ENCODE results near the gene BRSK1.

Gene BRSK1

DNA sequence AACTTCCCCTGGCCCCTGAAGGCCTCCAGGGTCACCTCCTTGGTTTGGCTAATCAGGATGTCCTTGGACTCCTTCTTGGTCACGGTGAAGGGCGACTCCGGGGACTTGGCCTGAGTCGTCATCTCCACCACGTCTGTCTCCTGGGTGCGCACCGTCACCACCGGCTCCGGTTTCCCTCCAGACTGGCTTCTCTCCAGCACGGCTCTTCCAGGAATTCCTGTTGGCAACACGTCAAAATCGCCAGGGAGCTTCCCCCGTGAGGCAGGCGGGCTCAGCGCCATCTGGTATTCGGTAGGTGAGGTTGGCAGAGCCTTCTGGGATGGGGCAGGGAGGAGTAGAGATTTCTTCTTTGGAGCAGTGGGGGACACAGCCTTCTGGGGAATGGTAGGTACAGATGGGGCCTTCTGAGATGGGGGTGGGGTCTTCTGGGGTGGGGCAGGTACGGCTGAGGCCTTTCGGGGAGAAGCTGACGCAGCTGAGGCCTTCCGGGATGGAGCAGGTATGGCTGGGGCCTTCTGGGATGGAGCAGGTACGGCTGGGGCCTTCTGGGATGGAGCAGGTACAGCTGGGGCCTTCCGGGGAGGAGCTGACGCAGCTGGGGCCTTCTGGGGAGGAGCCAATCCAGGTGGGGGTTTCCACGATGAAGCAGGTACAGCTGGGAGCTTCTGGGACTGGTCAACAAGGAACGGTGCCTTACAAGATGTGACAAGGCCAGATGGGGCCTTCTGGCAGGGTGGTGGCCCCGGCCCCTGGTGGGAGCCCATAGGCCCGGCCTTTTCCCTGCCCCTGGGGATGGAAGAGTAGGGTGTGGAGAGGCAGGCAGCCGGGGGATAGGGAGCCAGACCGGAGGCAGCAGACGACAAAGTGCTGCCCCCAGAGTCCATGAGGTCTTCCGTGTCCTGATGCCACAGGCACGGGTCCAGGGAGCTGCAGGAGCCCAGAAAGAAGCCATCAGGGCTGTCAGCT, 75.4 kb downstream of the BRSK1 start:
- peaks cover 0 to 29% (median 8%) of the 10 kb centered on the region in 5 experiments for H3K27me3 ChIP-seq (replicated peaks in 2 of 5; ENCODE audit: control insufficient read depth in 4 of 5, insufficient read depth in 5 of 5, low read length in 4 of 5)
- DNase-seq: no peak
- ChIA-PET POLR2A (no interaction called here), CTCF (interaction anchor here (0.6 to 1.4 kb wide), 3 partner anchors 12 to 19 kb away, joined by 3 read pairs; no protein-coding TSS in a partner anchor)
- H3K9me3 ChIP-seq (ENCODE audit: control extremely low read depth in 1 of 5, control insufficient read depth in 4 of 5, insufficient read depth in 2 of 5, low read depth in 1 of 5, low read length in 4 of 5): no peaks in the 10 kb centered on the region
- 89% methylated on average over 28 of the region's 32 CpGs for WGBS (ENCODE audit: insufficient coverage)
- H3K4me3 ChIP-seq (ENCODE audit: control insufficient read depth in 1 of 7, extremely low read depth in 1 of 7, insufficient read depth in 4 of 7, low read depth in 2 of 7, low read length in 6 of 7): no peak overlapping the region
- no peak overlapping the region for H3K27ac ChIP-seq (ENCODE audit: insufficient read depth in 1 of 2, low read depth in 1 of 2, low read length in 2 of 2, poor library complexity in 1 of 2, severe bottlenecking in 2 of 2)
- H3K4me1 ChIP-seq (ENCODE audit: control extremely low read depth in 1 of 4, control insufficient read depth in 4 of 4, insufficient read depth in 4 of 4, low read length in 3 of 4): peaks cover 0 to 8% (median 4%) of the 10 kb centered on the region in 4 experiments
- no peaks in the 10 kb centered on the region for H3K36me3 ChIP-seq (ENCODE audit: control insufficient read depth in 4 of 4, insufficient read depth in 4 of 4, low read length in 3 of 4)

DNA sequence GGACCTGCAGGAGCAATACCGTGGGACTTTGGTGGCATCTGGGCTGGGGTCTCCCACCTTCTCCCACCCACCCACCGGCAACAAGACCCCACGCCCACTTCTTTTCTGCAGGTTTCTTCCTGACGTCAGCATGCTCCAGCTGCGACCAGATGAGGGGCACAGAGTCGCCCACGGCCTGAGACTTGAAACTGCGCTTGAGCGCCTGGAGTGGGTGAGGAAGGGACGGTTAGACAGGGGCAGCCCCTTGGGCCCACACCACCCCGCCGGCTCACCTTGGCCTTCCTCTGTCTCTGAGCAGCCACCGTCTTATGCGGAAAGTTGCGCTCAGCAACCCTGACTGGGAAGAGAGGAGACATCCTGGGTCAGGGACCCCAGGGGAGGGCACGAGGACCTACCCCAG, 77.1 kb downstream of the BRSK1 start:
- CTCF ChIA-PET: no interaction called here
- H3K27ac ChIP-seq (ENCODE audit: insufficient read depth in 1 of 2, low read depth in 1 of 2, low read length in 2 of 2, poor library complexity in 1 of 2, severe bottlenecking in 2 of 2): no peak overlapping the region
- no peak overlapping the region for H3K4me3 ChIP-seq (ENCODE audit: control insufficient read depth in 1 of 7, extremely low read depth in 1 of 7, insufficient read depth in 4 of 7, low read depth in 2 of 7, low read length in 6 of 7)
- H3K36me3 ChIP-seq (ENCODE audit: control insufficient read depth in 4 of 4, insufficient read depth in 4 of 4, low read length in 3 of 4): no peaks in the 10 kb centered on the region
- DNase-seq: no peak
- no peaks in the 10 kb centered on the region for H3K9me3 ChIP-seq (ENCODE audit: control extremely low read depth in 1 of 5, control insufficient read depth in 4 of 5, insufficient read depth in 2 of 5, low read depth in 1 of 5, low read length in 4 of 5)
- peaks cover 0 to 15% (median under 1%) of the 10 kb centered on the region in 5 experiments for H3K27me3 ChIP-seq (replicated peaks in 2 of 5; ENCODE audit: control insufficient read depth in 4 of 5, insufficient read depth in 5 of 5, low read length in 4 of 5)
- no peaks in the 10 kb centered on the region for H3K4me1 ChIP-seq (ENCODE audit: control extremely low read depth in 1 of 4, control insufficient read depth in 4 of 4, insufficient read depth in 4 of 4, low read length in 3 of 4)
- POLR2A ChIA-PET: no interaction called here
- 91% methylated on average over 13 of the region's 16 CpGs for WGBS (ENCODE audit: insufficient coverage)
